Erythroblast (primary cell): Measurements from ENCODE around the gene GLIPR1L2.

Experiments
- DNase-seq, 2 experiments: peaks; one replicate each; lab custom pipeline; 2025; lab: John Stamatoyannopoulos, UW
- GATA1 ChIP-seq: IDR thresholded peaks from 2 replicates; pipeline ENCODE4 v1.6.1; 2011; ENCODE audit warnings: low read depth, mild to moderate bottlenecking, control low read depth, low read length, moderate library complexity
- POLR2A ChIP-seq: IDR thresholded peaks from 2 replicates; pipeline ENCODE4 v1.6.1; 2011; ENCODE audit warnings: mild to moderate bottlenecking, low read length

GLIPR1L2 gene

GRCh38 chr12:75476071-75476470, 85.2 kb downstream of the GLIPR1L2 start:
- DNase-seq: no peak
- TF ChIP-seq GATA1: no peak
- no peak for TF ChIP-seq POLR2A

GRCh38 chr12:75477137-75477536, 86.2 kb downstream of the GLIPR1L2 start:
- DNase-seq: no peak
- no peak for TF ChIP-seq POLR2A
- TF ChIP-seq GATA1: no peak

GRCh38 chr12:75478116-75478794, 87.4 kb downstream of the GLIPR1L2 start:
- TF ChIP-seq GATA1: no peak
- no peak for TF ChIP-seq POLR2A
- no peak for DNase-seq

GRCh38 chr12:75479963-75480461, 89.1 kb downstream of the GLIPR1L2 start:
- DNase-seq: no peak
- TF ChIP-seq GATA1 (no peak), POLR2A (no peak)

- TF ChIP-seq POLR2A (peak; percentile 12), GATA1 (no peak)
These were observed 89.6 kb downstream of the GLIPR1L2 start, which contains the start of gene GLIPR1 for GRCh38 chr12:75480469-75480949. Gene GLIPR1 (plus strand): TSS chr12:75480755. CDS start chr12:75480881, 126 bp downstream.

GRCh38 chr12:75481013-75481705, 90.3 kb downstream of the GLIPR1L2 start:
- TF ChIP-seq GATA1 (no peak), POLR2A (peak; percentile 4)
- DNase-seq: no peak

More at GRCh38 chr12:75480469-75480949, 89.6 kb downstream of the GLIPR1L2 start, which contains the start of gene GLIPR1:
- DNase-seq: peak; percentile 19 to 29

GRCh38 chr12:75481774-75482173, 90.9 kb downstream of the GLIPR1L2 start:
- no peak for TF ChIP-seq POLR2A
- TF ChIP-seq GATA1: no peak
- no peak for DNase-seq
